GM12864 (cell line): ENCODE measurements around the gene CLIC3.
"Not testable (repeated sequence)": the region's sequence is repeated elsewhere in the genome, so short reads cannot be mapped to it uniquely, and the experiment has no call there.

Experiments
- DNase-seq: peaks from one replicate; pipeline ENCODE4 v3.0.0-alpha.2; 2011; ENCODE audit warnings: low read depth
- H3K4me3 ChIP-seq: 2 replicates; pipeline ENCODE4 v1.5.1; 2011; ENCODE audit warnings: mild to moderate bottlenecking, low read depth, low read length, control low read depth
- CTCF ChIP-seq: IDR thresholded peaks from 2 replicates; pipeline ENCODE4 v1.5.1; 2011; ENCODE audit warnings: low read depth, mild to moderate bottlenecking, moderate library complexity, low read length, control low read depth, inconsistent platforms; ENCODE audit errors: missing control alignments

Gene CLIC3

GRCh38 chr9:137034709-137035506 lies 38.5 kb upstream of the CLIC3 start:
- DNase-seq, result peak; percentile 73
- H3K4me3 ChIP-seq, result no peak overlapping the region
- peak; percentile 98 for TF ChIP-seq CTCF

DNA sequence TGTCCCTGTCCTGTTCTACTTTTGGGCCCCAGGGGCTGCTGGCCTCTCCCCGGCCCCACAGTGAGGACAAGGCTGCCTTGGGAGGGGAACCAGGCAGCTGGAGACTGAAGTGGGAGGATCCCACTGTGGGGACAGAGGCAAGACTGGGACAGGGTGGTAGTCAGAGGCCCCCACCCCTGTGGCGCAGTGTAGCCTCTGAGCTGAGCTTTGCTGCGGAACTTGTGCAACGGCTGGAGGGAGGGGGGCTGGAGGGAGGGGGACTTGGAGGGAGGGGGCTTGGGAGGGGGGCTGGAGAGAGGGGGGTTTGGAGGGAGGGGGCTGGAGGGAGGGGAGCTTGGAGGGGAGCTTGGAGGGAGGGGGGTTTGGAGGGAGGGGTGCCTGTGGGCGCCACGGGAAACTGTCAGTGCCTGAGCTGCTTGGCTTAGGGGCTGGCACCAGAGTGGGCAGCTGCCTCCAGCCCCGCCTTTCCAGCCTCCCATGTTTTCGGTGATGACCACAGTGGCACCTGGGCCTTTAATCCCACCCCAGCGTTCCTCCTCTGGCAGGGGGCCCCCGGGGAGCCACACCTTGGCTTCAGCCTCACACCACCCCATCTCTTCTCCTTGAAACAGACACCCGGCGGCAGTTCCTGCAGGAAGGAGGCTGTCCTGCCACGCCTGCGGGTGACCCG lies 37.8 kb upstream of the CLIC3 start:
- H3K4me3 ChIP-seq, result no peak overlapping the region
- TF ChIP-seq CTCF, result no peak
- no peak for DNase-seq

GRCh38 chr9:137033481-137033880 lies 37.1 kb upstream of the CLIC3 start:
- DNase-seq, H3K4me3 ChIP-seq: not testable (repeated sequence)

DNA sequence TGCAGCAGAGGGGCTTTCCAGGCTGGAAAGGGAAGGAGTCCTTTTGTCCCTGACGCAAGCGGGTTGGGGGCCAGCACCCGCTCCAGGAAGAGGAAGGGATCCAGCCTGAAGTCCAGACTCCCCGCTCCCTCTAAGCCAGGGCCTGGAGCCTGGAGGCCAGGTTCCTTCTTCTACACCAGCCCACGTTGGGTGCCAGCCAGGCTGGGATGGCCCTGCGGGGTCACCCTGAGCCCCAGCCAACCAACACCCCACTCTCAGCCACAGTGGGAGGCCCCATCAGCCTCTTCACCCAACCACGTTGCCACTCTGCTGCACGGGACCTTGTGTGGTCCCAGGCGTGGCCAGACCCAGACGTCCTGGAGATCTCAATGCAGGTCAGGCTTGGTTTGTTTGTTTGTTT lies 36.5 kb upstream of the CLIC3 start:
- DNase-seq, result no peak
- no peak overlapping the region; the same call in 1 of the 2 replicates for H3K4me3 ChIP-seq

DNA sequence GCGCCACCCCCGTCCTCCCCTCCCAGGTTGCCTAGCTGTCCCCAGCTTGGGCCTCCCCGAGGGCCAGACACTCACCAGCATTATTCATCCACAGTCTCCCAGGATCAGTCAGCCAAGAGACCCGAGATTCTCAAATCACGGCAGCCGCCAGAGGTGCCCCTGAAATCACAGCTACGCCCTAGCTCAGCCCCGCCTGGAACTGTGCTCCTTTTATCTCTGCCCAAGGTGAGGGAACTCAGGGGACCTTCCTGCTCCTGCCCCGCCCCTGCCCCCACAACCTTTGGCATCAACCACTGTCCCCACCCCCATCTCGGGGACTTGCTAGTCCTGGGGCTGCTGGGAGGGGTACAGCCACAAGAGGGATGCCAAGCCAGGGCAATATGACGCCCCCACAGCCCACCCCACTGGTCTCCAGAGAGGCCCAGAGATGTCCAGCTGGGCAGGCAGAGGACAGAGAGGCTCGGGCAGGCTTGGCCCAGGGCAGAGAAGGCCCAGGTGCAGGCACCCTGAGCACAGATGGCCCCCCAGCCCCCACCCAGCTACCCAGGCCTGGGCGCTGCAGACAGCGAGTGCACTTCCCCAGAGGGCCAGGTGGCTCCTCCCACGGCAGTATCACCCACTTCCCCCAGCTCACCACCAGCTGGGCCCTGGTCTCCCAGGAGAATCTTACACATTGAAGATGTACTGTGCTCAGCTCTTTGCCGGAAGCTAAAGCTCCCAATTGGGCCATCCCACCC lies 35.7 kb upstream of the CLIC3 start, which contains the start of gene FUT7:
FUT7 (minus strand) TSS at position 185 of the 737 bp plus-strand sequence; CDS start at position 88, 97 bp downstream.
- TF ChIP-seq CTCF, result no peak
- H3K4me3 ChIP-seq, result no peak within 1 kb of the TSS; the same call in 1 of the 2 replicates
- no peak for DNase-seq

More for the DNA sequence above, 36.5 kb upstream of the CLIC3 start:
- TF ChIP-seq CTCF, result no peak

DNA sequence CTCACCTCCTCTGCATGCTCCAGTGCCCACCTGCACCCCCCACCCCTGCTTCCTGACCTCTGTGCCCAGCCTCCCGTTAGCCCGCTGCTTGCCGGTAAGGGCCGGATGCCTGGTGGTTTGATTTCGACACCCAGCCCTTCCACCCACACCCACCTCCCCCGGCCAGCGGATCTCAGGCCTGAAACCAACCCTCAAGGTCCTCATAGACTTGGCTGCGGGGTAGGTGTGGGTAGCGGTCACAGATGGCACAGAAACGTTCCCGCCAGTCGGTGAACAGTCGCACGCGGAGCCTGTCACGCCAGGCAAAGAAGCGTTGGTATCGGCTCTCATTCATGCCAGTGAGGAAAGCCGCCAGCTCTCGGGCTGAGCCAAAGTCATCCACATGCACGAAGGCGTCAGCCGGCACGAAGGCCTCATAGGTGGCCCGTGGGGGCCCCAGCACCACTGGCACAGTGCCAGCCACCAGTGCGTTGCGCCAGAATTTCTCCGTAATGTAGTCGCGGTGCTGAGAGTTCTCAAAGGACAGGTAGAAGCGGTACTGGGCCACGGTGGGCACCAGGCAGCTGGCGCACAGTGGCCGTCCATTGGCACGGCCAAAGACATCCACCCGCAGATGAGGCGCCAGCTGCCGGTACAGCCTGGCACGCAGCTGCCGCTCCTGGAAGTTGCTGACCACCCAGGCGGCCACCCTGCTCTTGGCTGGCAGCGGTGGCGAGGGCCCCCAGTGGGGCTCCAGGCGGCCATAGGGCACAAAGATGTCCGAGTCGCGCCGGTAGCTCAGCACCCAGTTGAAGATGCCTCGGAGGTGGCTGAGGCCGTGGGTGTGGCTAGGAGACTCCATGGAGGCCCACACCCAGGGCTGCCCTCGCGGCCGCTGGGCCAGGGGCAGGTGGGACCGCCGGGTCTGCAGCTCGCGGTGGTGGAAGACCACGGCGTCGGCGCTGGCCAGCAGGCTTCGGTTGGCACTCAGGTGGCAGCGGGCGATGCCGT lies 34.5 kb upstream of the CLIC3 start:
- no peak for TF ChIP-seq CTCF
- DNase-seq, result no peak

More for the DNA sequence above, 34.5 kb upstream of the CLIC3 start:
- no peak overlapping the region for H3K4me3 ChIP-seq
